Jurkat, Clone E6-1 (cell line): ENCODE data around the gene TIMM44.
"Not testable (repeated sequence)": the region's sequence is repeated elsewhere in the genome, so short reads cannot be mapped to it uniquely, and the experiment has no call there.

Source experiments
- DNase-seq: peaks from one replicate; pipeline ENCODE4 v3.0.0-alpha.2; 2011; ENCODE audit warnings: low read depth, low spot score
- H3K4me3 ChIP-seq: 2 replicates; pipeline ENCODE4 v1.5.1; 2011; ENCODE audit warnings: mild to moderate bottlenecking, low read length, control low read depth, moderate library complexity

TIMM44 gene

GRCh38 chr19:7908078-7908699 lies 35.3 kb downstream of the TIMM44 start:
- no peak for DNase-seq
- H3K4me3 ChIP-seq, result no peak overlapping the region

- no peak for DNase-seq
- H3K4me3 ChIP-seq, result no peak overlapping the region
Measured at GRCh38 chr19:7907544-7907943, 35.9 kb downstream of the TIMM44 start.

- H3K4me3 ChIP-seq, result no peak overlapping the region
- no peak for DNase-seq
Measured at GRCh38 chr19:7907122-7907521, 36.3 kb downstream of the TIMM44 start.

GRCh38 chr19:7905859-7906258 lies 37.6 kb downstream of the TIMM44 start:
- no peak for DNase-seq
- H3K4me3 ChIP-seq, result no peak overlapping the region

- peak overlapping the region; percentile 85; the same call in 1 of the 2 replicates for H3K4me3 ChIP-seq
- no peak for DNase-seq
Measured at GRCh38 chr19:7905268-7905667, 38.2 kb downstream of the TIMM44 start.

GRCh38 chr19:7904074-7905020 lies 39.1 kb downstream of the TIMM44 start:
- DNase-seq, result no peak

GRCh38 chr19:7903244-7904073 lies 40.0 kb downstream of the TIMM44 start, which contains the start of gene MAP2K7:
MAP2K7 (plus strand) TSS chr19:7903877; CDS start chr19:7903945, 68 bp downstream.
- DNase-seq, result peak; percentile 97
- peak within 1 kb of the TSS; percentile 85 for H3K4me3 ChIP-seq

More at GRCh38 chr19:7904074-7905020, 39.1 kb downstream of the TIMM44 start:
- peak overlapping the region; percentile 85 for H3K4me3 ChIP-seq

- H3K4me3 ChIP-seq, result peak overlapping the region; percentile 84
- DNase-seq, result no peak
Measured at GRCh38 chr19:7902796-7903243, 40.6 kb downstream of the TIMM44 start.

- no peak for DNase-seq
- H3K4me3 ChIP-seq, result no peak overlapping the region
Measured at GRCh38 chr19:7901337-7901736, 42.1 kb downstream of the TIMM44 start.

- H3K4me3 ChIP-seq, result no peak overlapping the region
- no peak for DNase-seq
Measured at GRCh38 chr19:7900931-7901330, 42.5 kb downstream of the TIMM44 start.

GRCh38 chr19:7900401-7900870 lies 43.0 kb downstream of the TIMM44 start:
- H3K4me3 ChIP-seq, result no peak overlapping the region
- DNase-seq, result no peak

GRCh38 chr19:7899751-7900378 lies 43.6 kb downstream of the TIMM44 start:
- no peak overlapping the region for H3K4me3 ChIP-seq
- DNase-seq, result no peak

GRCh38 chr19:7898967-7899366 lies 44.5 kb downstream of the TIMM44 start:
- no peak overlapping the region for H3K4me3 ChIP-seq
- DNase-seq, result no peak

GRCh38 chr19:7897292-7897691 lies 46.2 kb downstream of the TIMM44 start:
- H3K4me3 ChIP-seq, result no peak overlapping the region
- no peak for DNase-seq

- no peak for DNase-seq
- no peak overlapping the region for H3K4me3 ChIP-seq
Measured at GRCh38 chr19:7895565-7895964, 47.9 kb downstream of the TIMM44 start.

GRCh38 chr19:7894612-7895309 lies 48.7 kb downstream of the TIMM44 start:
- DNase-seq, result no peak
- H3K4me3 ChIP-seq, result no peak overlapping the region

GRCh38 chr19:7893362-7894101 lies 49.9 kb downstream of the TIMM44 start:
- H3K4me3 ChIP-seq, DNase-seq: not testable (repeated sequence)

- peak overlapping the region; percentile 50 for H3K4me3 ChIP-seq
- DNase-seq, result no peak
Measured at GRCh38 chr19:7888826-7889217, 54.6 kb downstream of the TIMM44 start.
